GM19452 (cell line): Measurements from ENCODE around the gene RBM34.
"Not testable (repeated sequence)": the region's sequence is repeated elsewhere in the genome, so short reads cannot be mapped to it uniquely, and the experiment has no call there.

Experiments
- ATAC-seq: cut with Tn5 transposase; IDR thresholded peaks from one replicate; pipeline ENCODE4 v1.9.1; 2021; ENCODE audit not compliant: unreplicated experiment

The RBM34 gene, protein sequence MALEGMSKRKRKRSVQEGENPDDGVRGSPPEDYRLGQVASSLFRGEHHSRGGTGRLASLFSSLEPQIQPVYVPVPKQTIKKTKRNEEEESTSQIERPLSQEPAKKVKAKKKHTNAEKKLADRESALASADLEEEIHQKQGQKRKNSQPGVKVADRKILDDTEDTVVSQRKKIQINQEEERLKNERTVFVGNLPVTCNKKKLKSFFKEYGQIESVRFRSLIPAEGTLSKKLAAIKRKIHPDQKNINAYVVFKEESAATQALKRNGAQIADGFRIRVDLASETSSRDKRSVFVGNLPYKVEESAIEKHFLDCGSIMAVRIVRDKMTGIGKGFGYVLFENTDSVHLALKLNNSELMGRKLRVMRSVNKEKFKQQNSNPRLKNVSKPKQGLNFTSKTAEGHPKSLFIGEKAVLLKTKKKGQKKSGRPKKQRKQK

DNA sequence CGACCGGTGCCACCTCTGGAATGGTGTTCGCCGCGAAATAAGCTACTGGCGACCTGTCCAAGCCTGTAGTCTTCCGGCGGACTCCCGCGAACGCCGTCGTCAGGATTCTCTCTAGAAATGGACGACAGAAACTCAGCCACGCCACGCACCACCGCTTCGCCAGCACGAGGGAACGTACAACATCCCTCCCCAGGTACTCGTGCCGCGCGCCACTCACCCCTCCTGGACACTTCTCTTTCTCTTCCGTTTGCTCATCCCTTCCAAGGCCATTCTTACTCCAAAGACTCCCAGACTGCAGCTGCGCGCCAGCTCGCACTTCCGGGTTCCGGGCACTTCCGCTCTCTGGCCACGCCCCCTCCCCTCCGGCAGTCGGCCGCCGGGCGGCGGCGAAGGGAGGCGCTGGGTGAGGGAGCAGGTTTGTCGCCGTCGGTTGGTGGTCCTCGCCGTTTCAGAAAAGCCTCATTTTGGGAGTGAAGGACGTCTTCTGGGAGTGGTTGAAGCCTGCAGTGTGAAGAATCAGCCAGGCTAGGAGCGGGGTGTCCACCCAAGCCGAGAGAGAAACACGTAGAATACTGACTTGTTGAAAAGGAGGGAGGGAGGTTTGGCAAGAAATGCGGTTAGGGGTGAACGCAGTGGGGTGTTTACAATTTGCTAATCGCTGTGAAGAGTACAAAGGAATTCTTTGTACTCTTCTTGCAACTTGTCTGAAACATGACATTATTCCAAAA lies at the start of gene RBM34:
Gene RBM34, minus strand, starts transcription at position 294 of the 728 bp plus-strand sequence. Its CDS starts 24 bp downstream, at position 270.
- ATAC-seq: peak; percentile 90

DNA sequence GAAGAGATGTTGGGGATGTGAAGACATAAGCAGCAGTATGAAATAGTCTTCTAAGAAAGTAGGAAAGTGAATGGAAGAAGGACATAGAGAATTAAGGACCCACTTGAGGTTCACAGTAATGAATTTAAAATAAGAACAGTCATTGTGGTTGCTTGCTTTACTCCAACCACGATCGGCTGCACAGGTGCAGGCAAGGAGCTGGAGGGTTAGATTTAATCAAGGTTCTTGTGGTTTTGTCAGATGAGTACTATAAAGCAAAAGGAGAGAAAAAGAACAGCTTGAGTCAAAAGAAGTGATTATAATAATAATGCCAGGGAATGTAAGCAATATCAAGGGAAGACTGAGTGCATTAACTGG lies 46.1 kb upstream of the RBM34 start:
- no peak for ATAC-seq

DNA sequence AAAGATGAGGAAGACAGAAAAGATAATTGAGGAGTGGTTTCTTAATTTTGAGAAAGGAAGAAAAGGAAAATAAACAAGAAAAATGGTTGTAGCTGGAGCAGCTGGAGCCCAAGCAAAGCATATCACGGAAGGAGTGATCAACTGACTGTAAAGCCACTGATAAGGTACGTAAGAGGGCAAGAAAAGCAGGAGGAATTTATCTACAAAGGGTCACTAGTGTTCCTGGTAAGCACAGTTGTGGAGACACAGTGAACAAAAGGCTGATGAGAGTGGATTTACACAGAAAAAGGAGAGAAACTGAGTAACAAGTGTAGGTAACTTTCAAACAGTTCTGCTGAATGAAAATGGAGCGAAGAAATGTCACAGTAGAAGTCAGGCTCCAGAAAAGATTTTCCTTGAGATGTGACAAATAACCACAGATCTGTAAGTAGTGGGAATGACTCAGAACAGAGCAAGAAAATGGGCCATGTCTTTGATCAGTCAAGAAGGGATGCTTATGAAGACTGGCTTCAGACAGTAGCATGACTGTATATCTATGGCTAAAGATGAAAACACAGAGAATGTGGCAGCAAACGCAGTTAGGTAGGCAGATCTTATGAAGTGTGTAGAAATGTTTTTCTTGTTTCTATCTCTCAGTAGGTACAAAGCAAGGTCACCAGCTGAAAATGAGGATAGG lies 45.6 kb upstream of the RBM34 start:
- ATAC-seq: no peak

DNA sequence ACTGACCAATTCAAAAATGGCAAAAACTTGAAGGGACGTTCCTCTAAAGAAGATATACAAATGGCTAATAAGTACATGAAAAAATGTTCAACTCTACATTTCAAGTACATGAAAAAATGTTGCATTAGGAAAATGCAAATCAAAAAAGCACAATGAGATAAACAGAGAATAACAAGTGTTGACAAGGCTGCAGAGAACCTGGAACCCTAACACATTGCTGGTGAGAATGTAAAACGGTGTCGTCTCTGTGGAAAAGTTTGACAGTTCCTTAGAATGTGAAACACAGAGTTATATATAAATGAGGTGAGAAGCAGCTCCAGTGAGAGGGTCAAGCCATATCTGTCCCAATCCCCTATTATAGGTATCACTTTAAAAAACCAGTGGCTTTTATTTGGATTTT lies 44.6 kb upstream of the RBM34 start:
- no peak for ATAC-seq

DNA sequence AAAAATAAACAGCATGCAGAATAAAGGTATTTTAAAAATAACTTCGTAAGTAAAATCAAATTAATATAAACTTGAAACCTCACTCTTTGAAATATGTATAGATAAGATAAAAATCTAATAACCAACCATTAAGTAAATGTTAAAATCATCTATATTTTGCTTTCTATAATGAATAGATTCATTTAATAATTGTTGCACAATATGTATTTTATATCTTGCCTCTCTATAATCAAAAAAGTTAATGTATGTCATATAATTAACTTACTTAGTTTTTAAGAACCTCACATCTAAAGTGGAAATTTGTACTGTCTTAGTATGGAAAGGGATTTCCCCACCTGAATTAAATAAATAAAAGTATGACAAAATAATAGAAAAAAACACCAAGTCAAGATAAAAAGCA lies 42.4 kb upstream of the RBM34 start:
- ATAC-seq: no peak

DNA sequence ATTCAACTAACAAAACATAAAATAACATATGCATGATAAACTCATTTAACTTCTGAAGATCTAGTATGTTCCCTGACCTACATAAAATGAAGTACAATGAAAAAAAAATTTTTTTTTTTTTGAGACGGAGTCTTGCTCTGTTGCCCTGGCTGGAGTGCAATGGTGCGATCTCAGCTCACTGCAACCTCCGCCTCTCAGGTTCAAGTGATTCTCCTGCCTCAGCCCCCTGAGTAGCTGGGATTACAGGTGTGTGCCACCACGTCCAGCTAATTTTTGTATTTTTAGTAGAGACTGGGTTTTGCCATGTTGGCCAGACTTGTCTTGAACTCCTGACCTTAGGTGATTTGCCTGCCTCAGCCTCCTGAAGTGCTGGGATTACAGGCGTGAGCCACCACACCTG lies 41.4 kb upstream of the RBM34 start:
- ATAC-seq: not testable (repeated sequence)

DNA sequence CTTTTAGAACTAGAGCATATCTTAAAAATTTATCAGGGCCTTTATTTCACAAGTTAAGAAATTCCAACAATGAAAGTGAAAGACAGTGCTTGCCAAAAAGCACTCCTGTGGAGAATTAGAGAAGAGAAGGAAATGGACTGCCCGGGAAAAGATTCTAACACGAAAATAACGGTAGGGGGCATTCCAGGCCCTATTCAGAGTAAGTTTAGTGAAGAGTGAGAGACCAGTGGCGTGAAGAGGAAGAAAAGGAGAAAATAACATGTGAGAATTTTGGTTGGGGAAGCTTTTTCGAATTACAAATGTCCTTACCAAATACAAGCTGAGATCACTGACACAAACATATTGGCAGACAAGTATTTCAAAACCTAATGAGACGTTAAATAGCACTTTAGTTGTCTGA lies 38.4 kb upstream of the RBM34 start:
- ATAC-seq: no peak

DNA sequence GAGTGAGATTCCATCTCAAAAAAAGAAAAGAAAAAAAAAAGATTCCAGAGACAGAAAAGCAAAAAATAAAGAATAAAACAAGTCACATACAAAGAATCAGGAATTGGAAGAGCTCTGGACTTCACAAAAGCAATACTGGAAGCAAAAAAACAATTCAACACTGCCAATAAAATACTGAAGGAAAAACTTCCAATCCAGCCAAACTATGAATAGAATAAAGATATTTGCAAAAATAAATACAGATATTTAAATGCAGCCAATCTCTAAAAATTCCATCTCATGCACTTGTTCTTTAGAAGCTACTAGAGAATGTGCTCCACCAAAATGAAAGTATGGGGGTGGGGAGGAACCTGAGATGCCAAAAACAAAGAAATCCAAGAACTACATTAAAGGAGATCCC lies 29.4 kb upstream of the RBM34 start:
- no peak for ATAC-seq

DNA sequence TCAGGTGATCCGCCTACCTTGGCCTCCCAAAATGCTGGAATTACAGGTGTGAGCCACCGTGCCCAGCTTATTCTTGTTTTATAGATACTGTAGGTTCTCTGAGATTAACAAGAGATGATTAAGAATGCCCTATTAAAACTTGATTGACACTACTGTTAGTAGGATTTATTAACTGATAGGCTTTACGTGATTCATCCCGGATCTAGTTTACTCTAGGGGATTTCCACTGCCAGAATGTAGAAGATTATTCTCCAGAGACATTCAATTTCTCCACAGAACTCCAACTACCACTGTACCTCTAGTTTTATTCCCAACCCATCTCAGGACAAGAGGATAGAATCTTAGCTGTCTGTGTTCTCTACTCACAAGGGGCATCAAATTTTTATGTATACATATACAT lies 26.3 kb upstream of the RBM34 start:
- no peak for ATAC-seq

DNA sequence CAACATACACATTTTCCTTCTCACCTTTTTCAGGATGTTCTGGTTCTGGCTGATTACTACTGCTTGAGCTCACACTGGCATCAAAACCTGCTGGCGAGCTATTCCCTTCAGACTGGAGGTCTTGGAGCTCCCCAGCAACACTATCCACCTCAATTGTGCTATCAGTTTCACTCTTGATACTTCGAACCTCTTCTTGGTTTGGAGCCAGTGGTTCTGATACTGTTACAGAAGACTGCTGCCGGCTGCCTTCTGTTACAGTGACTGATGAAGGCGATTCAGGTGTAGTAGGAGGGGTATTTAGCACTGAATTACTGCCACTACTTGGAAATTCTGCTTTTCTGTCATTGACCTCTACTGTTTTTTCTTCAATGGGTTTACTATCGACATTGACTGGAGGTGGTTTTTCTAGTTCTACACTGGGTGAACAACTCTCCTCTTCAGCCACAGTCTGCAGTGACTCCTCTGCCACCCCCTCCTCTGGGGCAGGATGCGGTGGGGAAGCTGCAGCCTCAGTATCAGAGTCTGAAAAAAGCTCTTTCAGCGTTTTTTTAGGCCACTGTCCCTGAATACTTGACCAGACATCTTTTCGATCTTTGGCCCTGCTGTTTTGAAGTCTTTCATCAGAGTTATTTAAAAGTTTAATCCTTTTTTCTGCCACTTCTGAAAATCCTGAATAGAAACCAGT lies 20.7 kb upstream of the RBM34 start:
- ATAC-seq: no peak

DNA sequence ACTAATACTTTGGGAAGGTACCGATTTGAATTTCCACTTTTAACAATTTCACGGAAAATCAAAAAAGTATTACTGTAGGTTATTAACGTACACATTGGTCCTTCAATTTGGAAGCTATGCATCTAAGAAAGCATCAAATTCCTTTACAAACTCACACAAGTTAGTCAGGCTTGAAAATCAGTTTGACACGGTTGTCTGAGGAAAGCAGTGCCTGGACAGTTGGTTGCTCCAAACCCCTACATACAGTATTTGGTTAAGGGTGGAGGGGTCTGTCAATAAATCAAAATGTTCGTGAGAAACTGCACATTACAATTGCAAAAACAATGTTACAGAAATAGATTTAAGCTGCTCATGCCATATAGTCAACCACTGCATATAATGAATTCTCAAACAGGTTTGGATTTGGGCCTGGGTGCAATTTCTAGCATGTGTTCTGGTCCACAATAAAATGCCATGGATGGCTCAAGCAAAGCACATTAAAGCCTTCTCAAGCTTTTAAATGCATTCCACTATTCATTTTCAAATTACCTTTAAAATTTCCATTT lies 19.9 kb upstream of the RBM34 start:
- no peak for ATAC-seq

DNA sequence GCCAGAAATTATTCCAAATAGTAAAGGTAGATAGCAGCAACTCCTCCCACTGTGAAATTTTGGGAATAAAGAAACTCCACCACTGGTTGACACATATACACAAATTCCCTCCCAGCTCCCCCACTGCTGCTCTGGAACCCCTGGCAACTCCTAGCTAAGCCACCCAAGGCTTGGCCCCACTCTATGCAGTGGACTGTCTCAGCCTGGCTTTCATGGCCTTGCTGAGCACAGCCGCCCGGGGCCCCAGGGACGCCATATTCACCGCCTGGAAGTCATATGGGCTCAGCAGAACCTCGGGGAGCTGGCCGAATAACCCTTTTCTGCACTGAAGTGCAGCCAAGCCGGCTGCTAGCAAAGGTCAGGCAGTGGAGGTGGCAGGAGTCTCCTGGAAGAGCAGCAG lies 15.4 kb upstream of the RBM34 start:
- ATAC-seq: no peak

DNA sequence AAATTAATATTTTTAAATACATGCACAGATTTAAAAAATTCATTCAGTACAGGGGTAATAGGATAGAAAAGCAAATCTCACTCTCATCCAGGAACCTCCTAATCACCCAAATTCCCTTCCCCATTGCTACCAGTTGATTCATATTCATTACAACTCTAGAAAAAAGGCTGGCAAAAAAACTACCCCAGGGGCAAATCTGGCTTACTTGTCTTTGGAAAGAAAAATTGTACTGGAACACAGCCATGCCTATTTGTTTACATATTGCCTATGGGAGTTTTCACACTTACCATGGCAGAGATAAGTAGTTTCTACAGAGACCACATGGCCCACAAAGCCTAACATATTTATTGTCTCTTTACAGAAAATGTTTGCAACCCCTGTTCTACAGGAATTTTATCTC lies 8.9 kb upstream of the RBM34 start:
- ATAC-seq: no peak

DNA sequence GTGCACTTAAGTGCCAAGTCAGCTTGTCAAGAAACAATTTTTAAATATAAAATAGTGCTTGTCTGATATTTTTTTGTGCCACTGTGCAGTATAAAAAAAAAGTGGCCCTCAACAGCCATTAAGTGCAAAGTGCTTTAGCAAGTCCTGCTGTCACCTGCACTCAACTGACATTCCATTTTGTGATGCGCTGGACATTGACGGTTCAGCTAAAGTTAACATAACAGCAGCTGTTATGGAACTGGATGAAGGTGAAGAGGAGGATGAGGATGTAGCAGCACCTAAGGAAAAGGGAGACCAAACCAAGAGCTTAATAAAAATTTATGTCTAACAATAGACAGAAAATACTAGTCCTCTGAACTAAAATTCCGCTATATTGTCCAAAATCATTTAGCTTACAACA lies 7.3 kb upstream of the RBM34 start:
- ATAC-seq: no peak

DNA sequence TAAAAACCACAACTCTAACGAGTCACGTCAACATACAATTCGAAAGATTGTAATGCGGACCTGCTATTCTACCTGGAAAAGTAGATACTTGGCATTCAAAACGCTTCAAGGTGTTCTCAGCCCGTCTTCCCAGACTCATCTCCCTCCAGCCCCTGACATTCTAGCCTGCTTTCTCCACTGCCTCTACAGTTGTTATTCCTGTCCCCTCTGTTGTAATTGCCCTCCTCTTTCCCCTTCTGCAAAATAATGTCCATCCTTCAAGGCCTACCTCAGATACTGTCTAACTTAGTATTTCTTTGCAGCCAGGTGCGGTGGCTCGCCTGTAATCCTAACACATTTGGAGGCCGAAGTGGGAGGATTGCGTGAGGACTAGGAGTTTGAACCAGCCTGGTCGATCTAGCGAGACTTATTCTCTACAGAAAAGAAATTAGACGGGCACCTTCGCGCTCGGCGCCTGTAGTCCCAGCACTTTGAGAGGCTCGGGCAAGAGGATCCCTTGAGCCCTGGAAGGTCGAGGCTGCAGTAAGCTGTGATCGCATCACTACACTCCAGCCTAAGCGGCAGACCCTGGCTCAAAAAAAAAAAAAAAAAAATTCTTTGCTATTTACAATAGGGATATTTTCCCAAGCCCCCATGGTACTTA lies 756 bp upstream of the RBM34 start:
- no peak for ATAC-seq

DNA sequence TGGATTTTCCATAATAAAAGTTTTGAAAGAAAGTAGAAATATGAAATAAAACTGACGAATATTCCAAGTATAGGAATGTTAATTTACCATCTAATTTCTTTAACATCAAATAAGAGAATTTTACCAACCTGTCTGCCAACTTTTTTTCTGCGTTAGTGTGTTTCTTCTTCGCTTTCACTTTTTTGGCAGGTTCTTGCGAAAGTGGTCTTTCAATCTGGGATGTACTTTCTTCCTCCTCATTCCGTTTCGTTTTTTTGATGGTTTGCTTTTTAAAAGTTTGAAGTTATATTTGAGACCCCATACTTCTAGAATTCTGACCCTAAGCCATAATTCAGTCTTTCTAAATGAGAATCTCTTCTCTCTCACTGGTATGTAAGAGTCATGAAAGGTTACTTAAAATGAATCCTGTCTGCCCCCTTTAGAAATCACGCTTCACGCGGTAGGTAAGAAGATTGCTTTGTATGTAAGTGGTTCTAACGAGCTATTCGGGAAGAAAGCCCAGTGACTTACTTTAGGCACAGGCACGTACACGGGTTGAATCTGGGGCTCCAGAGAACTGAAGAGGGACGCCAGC lies 580 bp downstream of the RBM34 start:
- ATAC-seq: peak; percentile 36

DNA sequence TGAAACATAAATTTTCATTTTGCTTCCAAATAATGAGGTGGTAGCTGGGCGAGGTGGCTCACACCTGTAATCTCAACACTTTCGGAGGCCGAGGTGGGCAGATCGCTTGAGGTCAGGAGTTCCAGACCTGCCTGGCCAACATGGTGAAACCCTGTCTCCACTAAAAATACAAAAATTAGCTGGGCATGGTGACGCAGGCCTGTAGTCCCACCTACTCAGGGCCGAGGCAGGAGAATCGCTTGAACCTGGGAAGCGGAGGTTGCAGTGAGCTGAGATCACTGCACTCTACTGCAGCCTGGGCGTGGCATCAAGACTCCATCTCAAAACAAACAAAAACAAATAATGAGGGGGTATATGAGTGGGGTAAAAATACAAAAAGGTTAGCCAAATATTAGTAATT lies 1.1 kb downstream of the RBM34 start:
- not testable (repeated sequence) for ATAC-seq

DNA sequence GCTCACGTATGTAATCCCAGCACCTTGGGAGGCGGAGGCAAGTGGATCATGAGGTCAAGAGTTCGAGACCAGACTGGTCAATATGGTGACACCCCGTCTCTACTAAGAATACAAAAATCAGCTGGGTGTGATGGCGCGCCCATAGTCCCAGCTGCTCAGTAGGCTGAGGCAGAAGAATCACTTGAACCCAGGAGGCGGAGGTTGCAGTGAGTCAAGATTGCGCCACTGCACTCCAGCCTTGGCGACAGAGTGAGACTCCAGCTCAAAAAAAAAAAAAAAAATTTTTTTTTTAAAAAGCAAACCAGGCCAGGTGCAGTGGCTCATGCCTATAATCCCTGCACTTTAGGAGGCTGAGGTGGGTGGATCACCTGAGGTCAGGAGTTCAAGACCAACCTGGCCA lies 1.8 kb downstream of the RBM34 start:
- ATAC-seq: not testable (repeated sequence)

DNA sequence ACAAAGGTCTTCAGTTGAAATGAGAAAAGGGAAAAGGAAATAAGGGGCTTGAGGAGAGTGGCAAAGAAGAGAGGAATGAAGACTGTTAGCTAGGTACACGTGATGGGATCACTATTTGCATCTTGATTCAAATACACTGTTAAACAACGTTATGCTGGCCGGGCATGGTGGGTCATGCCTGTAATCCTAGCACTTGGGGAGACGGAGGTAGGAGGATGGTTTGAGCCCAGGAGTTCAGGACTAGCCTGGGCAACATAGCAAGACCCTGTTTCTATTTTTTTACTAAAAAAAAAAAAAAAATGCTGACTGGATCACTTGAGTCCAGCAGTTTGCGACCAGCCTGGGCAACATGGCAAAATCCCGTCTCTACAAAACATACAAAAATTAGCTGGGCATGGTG lies 2.4 kb downstream of the RBM34 start:
- no peak for ATAC-seq

DNA sequence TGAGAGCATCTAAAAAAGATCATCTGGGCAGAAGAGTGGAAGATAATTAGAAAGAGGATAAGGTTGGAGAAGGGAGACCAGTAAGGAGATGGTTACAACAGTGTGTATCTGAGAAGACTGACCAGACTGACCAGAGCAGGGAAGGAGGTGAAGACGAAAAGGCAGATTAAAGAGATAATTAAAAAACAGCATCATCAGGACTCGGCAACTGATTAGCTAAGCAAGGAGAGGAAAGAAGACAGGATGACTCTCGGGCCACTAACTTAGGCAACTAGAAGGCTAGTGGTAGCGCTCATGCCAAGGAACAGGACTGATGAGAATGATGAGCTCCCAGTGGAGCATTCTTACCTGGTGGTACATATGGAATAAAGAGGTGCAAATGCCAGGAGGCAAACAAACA lies 3.9 kb downstream of the RBM34 start:
- no peak for ATAC-seq
